Hepatocyte (in vitro differentiated cells): ENCODE measurements around the gene GPRC5C.

Experiments used
- EZH2phosphoT487 ChIP-seq: fragments of 200-600 bp; sonication (generic); IDR thresholded peaks from one replicate; pipeline ENCODE4 v1.6.1; 2018; ENCODE audit warnings: antibody characterized with exemption, mild to moderate bottlenecking, low read depth, moderate library complexity; ENCODE audit not compliant: unreplicated experiment, severe bottlenecking
- TF ChIP-seq, protein P1 (sequence below): fragments of 200-600 bp; sonication (generic); IDR thresholded peaks from 2 replicates; pipeline ENCODE4 v1.5.1; 2016; ENCODE audit warnings: antibody characterized with exemption, mild to moderate bottlenecking; ENCODE audit not compliant: poor library complexity

DNA sequence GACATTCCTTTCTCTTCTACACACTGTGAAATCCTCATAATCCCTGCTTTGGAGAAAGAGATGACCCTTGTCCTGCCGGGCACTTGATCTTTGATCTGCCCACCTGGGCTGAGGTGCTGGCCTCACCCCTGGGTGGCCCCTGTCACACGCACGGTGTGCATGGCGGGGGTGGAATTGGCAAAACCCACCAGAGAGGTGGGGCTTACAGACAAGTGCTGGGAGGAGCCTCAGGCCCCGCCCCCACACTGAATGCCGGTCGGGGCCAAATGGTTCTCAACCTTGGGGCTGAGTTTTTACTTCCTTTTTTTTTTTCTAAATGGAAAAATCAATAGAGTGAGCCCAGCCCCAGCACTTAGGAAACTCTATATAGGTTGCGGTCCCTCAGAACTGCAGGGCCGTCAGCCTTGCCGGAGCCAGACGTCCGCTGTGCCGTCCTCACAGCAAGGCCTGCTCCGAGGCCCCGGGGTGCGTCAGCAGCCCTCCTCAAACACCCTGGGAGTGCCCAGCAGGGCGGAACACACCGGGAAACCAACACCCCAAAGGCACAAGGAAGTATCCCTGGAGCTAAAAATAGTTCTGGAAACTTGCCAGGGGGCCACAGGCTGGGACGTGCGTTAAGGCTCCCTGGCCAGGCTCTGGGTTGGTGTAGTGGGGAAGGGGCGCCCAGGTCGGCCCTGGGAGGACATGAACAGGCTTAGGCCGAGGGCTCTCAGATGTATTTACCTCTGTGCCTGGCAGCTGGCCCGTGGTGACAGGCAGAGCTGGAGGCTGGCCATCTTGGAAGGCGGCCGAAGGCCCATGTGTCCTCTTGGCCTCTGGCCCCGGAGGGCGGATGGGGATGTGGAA lies 11.0 kb downstream of the GPRC5C start:
- TF ChIP-seq, protein P1, sequence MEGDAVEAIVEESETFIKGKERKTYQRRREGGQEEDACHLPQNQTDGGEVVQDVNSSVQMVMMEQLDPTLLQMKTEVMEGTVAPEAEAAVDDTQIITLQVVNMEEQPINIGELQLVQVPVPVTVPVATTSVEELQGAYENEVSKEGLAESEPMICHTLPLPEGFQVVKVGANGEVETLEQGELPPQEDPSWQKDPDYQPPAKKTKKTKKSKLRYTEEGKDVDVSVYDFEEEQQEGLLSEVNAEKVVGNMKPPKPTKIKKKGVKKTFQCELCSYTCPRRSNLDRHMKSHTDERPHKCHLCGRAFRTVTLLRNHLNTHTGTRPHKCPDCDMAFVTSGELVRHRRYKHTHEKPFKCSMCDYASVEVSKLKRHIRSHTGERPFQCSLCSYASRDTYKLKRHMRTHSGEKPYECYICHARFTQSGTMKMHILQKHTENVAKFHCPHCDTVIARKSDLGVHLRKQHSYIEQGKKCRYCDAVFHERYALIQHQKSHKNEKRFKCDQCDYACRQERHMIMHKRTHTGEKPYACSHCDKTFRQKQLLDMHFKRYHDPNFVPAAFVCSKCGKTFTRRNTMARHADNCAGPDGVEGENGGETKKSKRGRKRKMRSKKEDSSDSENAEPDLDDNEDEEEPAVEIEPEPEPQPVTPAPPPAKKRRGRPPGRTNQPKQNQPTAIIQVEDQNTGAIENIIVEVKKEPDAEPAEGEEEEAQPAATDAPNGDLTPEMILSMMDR = no peak
- TF ChIP-seq EZH2phosphoT487 = no peak
